ENCODE data around the gene PDE4D. TPM values are rescaled to one million over a fixed set of nuclear protein-coding genes. Genes with fewer than 3 reads are reported as not detected.
"Not testable (repeated sequence)": the region's sequence is repeated elsewhere in the genome, so short reads cannot be mapped to it uniquely, and the experiment has no call there.

PDE4D gene
- total RNA-seq, 1 experiment from 2014 or later = 11.6 TPM

- H3K36me3 Mint-ChIP-seq (ENCODE audit: insufficient read depth, unreplicated experiment) = no peaks in the 10 kb centered on the region
- no peaks in the 10 kb centered on the region for H3K9me3 Mint-ChIP-seq (ENCODE audit: low read depth, unreplicated experiment)
- H3K27me3 Mint-ChIP-seq (ENCODE audit: unreplicated experiment) = no peaks in the 10 kb centered on the region
- intact Hi-C loops (cut with micrococcal nuclease; ENCODE audit: unreplicated experiment) = no loop called here
- BruUV-seq (replicated peaks) = no TSS peak
- H3K27ac Mint-ChIP-seq (ENCODE audit: unreplicated experiment) = no peak overlapping the region
- CTCF ChIA-PET = no interaction called here
- H3K4me1 Mint-ChIP-seq (ENCODE audit: low read depth, unreplicated experiment) = no peaks in the 10 kb centered on the region
- TF ChIP-seq CTCF (IDR thresholded peaks at IDR 0.05; ENCODE audit: unreplicated experiment) = no peak
- no peak overlapping the region for H3K4me3 Mint-ChIP-seq (ENCODE audit: low read depth, unreplicated experiment)
- no peak for DNase-seq
These were observed 835.3 kb downstream of the PDE4D start for GRCh38 chr5:59058237-59058636.

GRCh38 chr5:59056599-59056998 lies 836.9 kb downstream of the PDE4D start:
- intact Hi-C loops (cut with micrococcal nuclease; ENCODE audit: unreplicated experiment); H3K4me3 Mint-ChIP-seq (ENCODE audit: low read depth, unreplicated experiment); CTCF ChIA-PET; DNase-seq; H3K9me3 Mint-ChIP-seq (ENCODE audit: low read depth, unreplicated experiment); BruUV-seq (replicated peaks); H3K4me1 Mint-ChIP-seq (ENCODE audit: low read depth, unreplicated experiment); H3K27ac Mint-ChIP-seq (ENCODE audit: unreplicated experiment); H3K27me3 Mint-ChIP-seq (ENCODE audit: unreplicated experiment); H3K36me3 Mint-ChIP-seq (ENCODE audit: insufficient read depth, unreplicated experiment): not testable (repeated sequence)

- CTCF ChIA-PET = no interaction called here
- H3K9me3 Mint-ChIP-seq (ENCODE audit: low read depth, unreplicated experiment) = no peaks in the 10 kb centered on the region
- H3K4me3 Mint-ChIP-seq (ENCODE audit: low read depth, unreplicated experiment) = no peak overlapping the region
- no peaks in the 10 kb centered on the region for H3K4me1 Mint-ChIP-seq (ENCODE audit: low read depth, unreplicated experiment)
- no peak overlapping the region for H3K27ac Mint-ChIP-seq (ENCODE audit: unreplicated experiment)
- BruUV-seq (replicated peaks) = no TSS peak
- H3K36me3 Mint-ChIP-seq (ENCODE audit: insufficient read depth, unreplicated experiment) = no peaks in the 10 kb centered on the region
- no peaks in the 10 kb centered on the region for H3K27me3 Mint-ChIP-seq (ENCODE audit: unreplicated experiment)
- intact Hi-C loops (cut with micrococcal nuclease; ENCODE audit: unreplicated experiment) = no loop called here
- no peak for TF ChIP-seq CTCF (IDR thresholded peaks at IDR 0.05; ENCODE audit: unreplicated experiment)
- DNase-seq = no peak
These were observed 837.6 kb downstream of the PDE4D start for GRCh38 chr5:59055745-59056448.

- no peak overlapping the region for H3K4me3 Mint-ChIP-seq (ENCODE audit: low read depth, unreplicated experiment)
- H3K27me3 Mint-ChIP-seq (ENCODE audit: unreplicated experiment) = no peaks in the 10 kb centered on the region
- CTCF ChIA-PET = no interaction called here
- intact Hi-C loops (cut with micrococcal nuclease; ENCODE audit: unreplicated experiment) = no loop called here
- no peaks in the 10 kb centered on the region for H3K9me3 Mint-ChIP-seq (ENCODE audit: low read depth, unreplicated experiment)
- H3K27ac Mint-ChIP-seq (ENCODE audit: unreplicated experiment) = no peak overlapping the region
- H3K36me3 Mint-ChIP-seq (ENCODE audit: insufficient read depth, unreplicated experiment) = no peaks in the 10 kb centered on the region
- BruUV-seq (replicated peaks) = no TSS peak
- H3K4me1 Mint-ChIP-seq (ENCODE audit: low read depth, unreplicated experiment) = no peaks in the 10 kb centered on the region
- TF ChIP-seq CTCF (IDR thresholded peaks at IDR 0.05; ENCODE audit: unreplicated experiment) = no peak
- DNase-seq = no peak
These were observed 838.5 kb downstream of the PDE4D start for GRCh38 chr5:59054963-59055528.

- no TSS peak for BruUV-seq (replicated peaks)
- Mint-ChIP-seq H3K4me1 (ENCODE audit: low read depth, unreplicated experiment) (no peaks in the 10 kb centered on the region), H3K4me3 (ENCODE audit: low read depth, unreplicated experiment) (no peak overlapping the region), H3K36me3 (ENCODE audit: insufficient read depth, unreplicated experiment) (no peaks in the 10 kb centered on the region), H3K9me3 (ENCODE audit: low read depth, unreplicated experiment) (no peaks in the 10 kb centered on the region), H3K27me3 (ENCODE audit: unreplicated experiment) (no peaks in the 10 kb centered on the region), H3K27ac (ENCODE audit: unreplicated experiment) (no peak overlapping the region)
- TF ChIP-seq CTCF (IDR thresholded peaks at IDR 0.05; ENCODE audit: unreplicated experiment) = no peak
- intact Hi-C loops (cut with micrococcal nuclease; ENCODE audit: unreplicated experiment) = no loop called here
- CTCF ChIA-PET = interaction anchor here (0.6 kb wide), 1 partner anchor 106 kb away, joined by 4 read pairs; no protein-coding TSS in a partner anchor
- no peak for DNase-seq
These were observed 841.6 kb downstream of the PDE4D start for GRCh38 chr5:59051951-59052350.

All from Calu3 (cell line).